ENCODE measurements around the gene PTPRZ1.

The PTPRZ1 gene

GRCh38 chr7:121901026-121901425 lies 28.1 kb downstream of the PTPRZ1 start:
- no peak for DNase-seq

GRCh38 chr7:121904120-121904519 lies 31.2 kb downstream of the PTPRZ1 start:
- no peak for DNase-seq

GRCh38 chr7:121908042-121908441 lies 35.1 kb downstream of the PTPRZ1 start:
- DNase-seq, result no peak

- no peak for DNase-seq
These were observed 36.9 kb downstream of the PTPRZ1 start for GRCh38 chr7:121909716-121910345.

- DNase-seq, result no peak
These were observed 41.1 kb downstream of the PTPRZ1 start for GRCh38 chr7:121913947-121914675.

- no peak for DNase-seq
These were observed 41.8 kb downstream of the PTPRZ1 start for GRCh38 chr7:121914676-121915279.

- DNase-seq, result no peak
These were observed 43.2 kb downstream of the PTPRZ1 start for GRCh38 chr7:121916211-121916610.

- no peak for DNase-seq
These were observed 47.0 kb downstream of the PTPRZ1 start for GRCh38 chr7:121919986-121920385.

- no peak for DNase-seq
These were observed 51.6 kb downstream of the PTPRZ1 start for GRCh38 chr7:121924269-121925186.

GRCh38 chr7:121931149-121931902 lies 58.4 kb downstream of the PTPRZ1 start:
- DNase-seq, result no peak

GRCh38 chr7:121932768-121933167 lies 59.8 kb downstream of the PTPRZ1 start:
- no peak for DNase-seq

GRCh38 chr7:121936951-121937623 lies 64.1 kb downstream of the PTPRZ1 start:
- no peak for DNase-seq

GRCh38 chr7:121938429-121938996 lies 65.6 kb downstream of the PTPRZ1 start:
- no peak for DNase-seq

GRCh38 chr7:121940918-121941317 lies 68.0 kb downstream of the PTPRZ1 start:
- DNase-seq, result no peak

GRCh38 chr7:121941830-121942229 lies 68.9 kb downstream of the PTPRZ1 start:
- DNase-seq, result no peak

- no peak for DNase-seq
These were observed 72.1 kb downstream of the PTPRZ1 start for GRCh38 chr7:121945066-121945465.

GRCh38 chr7:121945480-121946236 lies 72.7 kb downstream of the PTPRZ1 start:
- DNase-seq, result no peak

- no peak for DNase-seq
These were observed 80.2 kb downstream of the PTPRZ1 start for GRCh38 chr7:121953164-121953563.

- DNase-seq, result no peak
These were observed 80.6 kb downstream of the PTPRZ1 start for GRCh38 chr7:121953601-121954000.

GRCh38 chr7:121954803-121955202 lies 81.8 kb downstream of the PTPRZ1 start:
- DNase-seq, result no peak

- DNase-seq, result no peak
These were observed 84.7 kb downstream of the PTPRZ1 start for GRCh38 chr7:121957626-121958025.
